NCI-H524 treated with DMSO at 0.1 percent for 48 hours (cell line): ENCODE measurements around the gene PDGFRB.
A peak's percentile ranks its signal among the peaks of the same experiment; 100 is the strongest.

Source experiments
- DNase-seq: peaks from one replicate; lab custom pipeline; 2025; lab: John Stamatoyannopoulos, UW

PDGFRB gene

GRCh38 chr5:150155258-150156026, at the start of gene PDGFRB:
TSS of gene PDGFRB (minus strand) at chr5:150155845. CDS start at chr5:150137047, 18,798 bp downstream.
- DNase-seq = no peak

- DNase-seq = no peak
These were observed 48.9 kb upstream of the PDGFRB start for GRCh38 chr5:150204590-150204960.

GRCh38 chr5:150203832-150204589, 48.4 kb upstream of the PDGFRB start:
- DNase-seq = no peak

GRCh38 chr5:150202501-150202900, 46.9 kb upstream of the PDGFRB start:
- DNase-seq = no peak

- DNase-seq = no peak
These were observed 41.8 kb upstream of the PDGFRB start for GRCh38 chr5:150197476-150197875.

- no peak for DNase-seq
These were observed 41.3 kb upstream of the PDGFRB start for GRCh38 chr5:150196986-150197385.

GRCh38 chr5:150196514-150196913, 40.9 kb upstream of the PDGFRB start:
- no peak for DNase-seq

- no peak for DNase-seq
These were observed 40.3 kb upstream of the PDGFRB start for GRCh38 chr5:150195736-150196485.

GRCh38 chr5:150192462-150192861, 36.8 kb upstream of the PDGFRB start:
- peak; percentile 10 for DNase-seq

GRCh38 chr5:150190987-150191386, 35.3 kb upstream of the PDGFRB start:
- no peak for DNase-seq

GRCh38 chr5:150190503-150190979, 34.9 kb upstream of the PDGFRB start:
- no peak for DNase-seq

- DNase-seq = no peak
These were observed 34.3 kb upstream of the PDGFRB start, which contains the start of gene SLC6A7 for GRCh38 chr5:150189728-150190502. TSS of gene SLC6A7 (plus strand) at chr5:150190062. CDS start at chr5:150190328, 266 bp downstream.

- DNase-seq = no peak
These were observed 33.7 kb upstream of the PDGFRB start for GRCh38 chr5:150189326-150189725.

- DNase-seq = no peak
These were observed 32.6 kb upstream of the PDGFRB start for GRCh38 chr5:150188146-150188842.

- DNase-seq = no peak
These were observed 31.3 kb upstream of the PDGFRB start for GRCh38 chr5:150186897-150187296.

- DNase-seq = no peak
These were observed 30.5 kb upstream of the PDGFRB start for GRCh38 chr5:150186137-150186536.

GRCh38 chr5:150184990-150185912, 29.6 kb upstream of the PDGFRB start:
- no peak for DNase-seq

GRCh38 chr5:150184006-150184405, 28.4 kb upstream of the PDGFRB start:
- DNase-seq = no peak

- no peak for DNase-seq
These were observed 27.8 kb upstream of the PDGFRB start for GRCh38 chr5:150183436-150183835.

GRCh38 chr5:150182774-150183173, 27.1 kb upstream of the PDGFRB start:
- DNase-seq = no peak
